ENCODE data around the gene FGD4.

The FGD4 gene

DNA sequence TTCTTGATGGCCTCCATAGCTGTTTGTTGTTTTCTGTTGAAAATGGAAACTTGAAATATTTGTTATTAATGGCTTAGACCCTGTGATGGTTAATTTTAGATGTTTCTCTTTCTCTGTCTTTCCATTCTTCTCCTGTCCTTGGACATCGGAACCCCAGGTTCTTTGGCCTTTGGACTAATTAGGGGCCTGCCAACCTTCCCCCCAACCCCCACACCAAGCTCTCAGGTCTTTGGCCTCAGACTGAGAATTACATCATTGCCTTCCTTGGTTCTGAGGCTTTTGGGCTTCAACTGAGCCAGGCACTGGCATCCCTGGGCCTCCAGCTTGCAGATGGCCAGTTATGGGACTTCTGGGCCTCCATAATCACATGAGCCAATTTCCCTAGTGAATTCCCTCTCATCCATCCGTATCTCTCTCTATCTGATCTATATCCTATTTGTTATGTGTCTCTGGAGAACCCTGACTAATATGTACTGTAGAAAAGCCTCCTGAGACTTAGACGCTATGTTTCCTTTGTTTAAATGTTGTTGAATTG, 71.6 kb downstream of the FGD4 start:
- TF ChIP-seq, protein P1, sequence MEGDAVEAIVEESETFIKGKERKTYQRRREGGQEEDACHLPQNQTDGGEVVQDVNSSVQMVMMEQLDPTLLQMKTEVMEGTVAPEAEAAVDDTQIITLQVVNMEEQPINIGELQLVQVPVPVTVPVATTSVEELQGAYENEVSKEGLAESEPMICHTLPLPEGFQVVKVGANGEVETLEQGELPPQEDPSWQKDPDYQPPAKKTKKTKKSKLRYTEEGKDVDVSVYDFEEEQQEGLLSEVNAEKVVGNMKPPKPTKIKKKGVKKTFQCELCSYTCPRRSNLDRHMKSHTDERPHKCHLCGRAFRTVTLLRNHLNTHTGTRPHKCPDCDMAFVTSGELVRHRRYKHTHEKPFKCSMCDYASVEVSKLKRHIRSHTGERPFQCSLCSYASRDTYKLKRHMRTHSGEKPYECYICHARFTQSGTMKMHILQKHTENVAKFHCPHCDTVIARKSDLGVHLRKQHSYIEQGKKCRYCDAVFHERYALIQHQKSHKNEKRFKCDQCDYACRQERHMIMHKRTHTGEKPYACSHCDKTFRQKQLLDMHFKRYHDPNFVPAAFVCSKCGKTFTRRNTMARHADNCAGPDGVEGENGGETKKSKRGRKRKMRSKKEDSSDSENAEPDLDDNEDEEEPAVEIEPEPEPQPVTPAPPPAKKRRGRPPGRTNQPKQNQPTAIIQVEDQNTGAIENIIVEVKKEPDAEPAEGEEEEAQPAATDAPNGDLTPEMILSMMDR (IDR thresholded peaks at IDR 0.05; ENCODE audit: control insufficient read depth, insufficient read depth, low read depth, low read length, missing control alignments) = no peak
- H3K4me3 ChIP-seq (ENCODE audit: control insufficient read depth, low read depth, low read length) = no peak overlapping the region
- no peak for DNase-seq (ENCODE audit: low read depth)

GRCh38 chr12:32471591-32472001, 72.2 kb downstream of the FGD4 start:
- no peak for DNase-seq (ENCODE audit: low read depth)
- H3K4me3 ChIP-seq (ENCODE audit: control insufficient read depth, low read depth, low read length) = no peak overlapping the region
- TF ChIP-seq, protein P1 (IDR thresholded peaks at IDR 0.05; ENCODE audit: control insufficient read depth, insufficient read depth, low read depth, low read length, missing control alignments) = no peak

DNA sequence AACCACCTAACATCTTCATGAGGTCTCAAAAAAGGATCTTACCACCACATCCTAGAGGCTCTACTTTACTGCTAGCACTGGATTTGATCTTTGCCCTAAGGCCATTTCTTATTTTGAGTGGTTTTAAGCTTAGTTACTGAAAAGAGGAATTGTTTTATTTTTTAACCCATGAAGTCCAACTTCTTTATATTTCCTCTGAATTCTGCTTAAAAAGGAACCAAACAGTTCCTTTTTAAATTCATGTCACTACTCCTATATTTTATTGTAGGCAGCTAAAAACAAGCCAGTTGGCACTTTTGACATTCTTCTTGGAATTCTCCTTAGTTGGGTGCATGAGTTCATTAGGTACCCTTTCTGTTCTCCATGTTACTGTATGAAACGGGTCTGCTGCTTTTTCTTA, 76.4 kb downstream of the FGD4 start:
- no peak for DNase-seq (ENCODE audit: low read depth)
- no peak overlapping the region for H3K4me3 ChIP-seq (ENCODE audit: control insufficient read depth, low read depth, low read length)
- TF ChIP-seq, protein P1 (IDR thresholded peaks at IDR 0.05; ENCODE audit: control insufficient read depth, insufficient read depth, low read depth, low read length, missing control alignments) = no peak

DNA sequence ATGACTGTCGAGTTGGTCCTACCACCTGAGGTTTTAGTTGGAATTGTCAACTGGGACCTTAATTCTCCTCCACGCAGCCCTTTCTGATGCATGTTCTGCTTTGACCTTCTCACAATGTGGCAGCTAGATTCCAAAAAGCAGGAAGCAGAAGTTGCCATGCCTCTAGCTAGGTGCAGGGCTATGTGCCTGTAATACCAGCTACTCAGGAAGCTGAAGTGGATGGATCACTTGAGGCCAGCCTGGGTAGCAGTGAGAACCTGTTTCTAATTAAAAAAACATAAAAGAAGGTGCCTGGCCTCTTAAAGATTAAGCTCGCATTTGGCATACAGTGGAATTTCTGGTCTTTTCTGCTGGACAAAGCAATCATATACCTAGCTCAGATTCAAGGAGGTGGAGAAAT, 77.1 kb downstream of the FGD4 start:
- H3K4me3 ChIP-seq (ENCODE audit: control insufficient read depth, low read depth, low read length) = no peak overlapping the region
- TF ChIP-seq, protein P1 (IDR thresholded peaks at IDR 0.05; ENCODE audit: control insufficient read depth, insufficient read depth, low read depth, low read length, missing control alignments) = no peak
- DNase-seq (ENCODE audit: low read depth) = no peak

DNA sequence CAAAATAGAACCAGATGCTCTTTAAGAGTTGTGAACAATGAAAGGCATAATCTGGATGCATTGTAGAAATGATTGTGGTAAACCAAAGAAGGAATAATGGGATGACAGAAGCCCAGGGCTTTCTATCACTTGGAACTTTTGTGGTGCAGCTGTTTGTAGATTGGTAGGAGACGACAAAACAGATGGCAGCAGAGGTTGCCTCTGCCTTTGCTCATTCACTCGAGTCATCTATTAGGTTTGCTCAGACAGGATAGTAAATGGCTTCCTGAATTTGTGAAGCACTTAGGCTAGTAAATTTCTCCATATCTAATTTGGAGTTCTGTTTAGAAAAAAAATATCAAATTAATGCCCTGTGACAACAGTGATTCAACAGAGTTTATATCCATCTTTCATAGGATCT, 78.4 kb downstream of the FGD4 start:
- TF ChIP-seq, protein P1 (IDR thresholded peaks at IDR 0.05; ENCODE audit: control insufficient read depth, insufficient read depth, low read depth, low read length, missing control alignments) = no peak
- no peak for DNase-seq (ENCODE audit: low read depth)
- H3K4me3 ChIP-seq (ENCODE audit: control insufficient read depth, low read depth, low read length) = no peak overlapping the region

DNA sequence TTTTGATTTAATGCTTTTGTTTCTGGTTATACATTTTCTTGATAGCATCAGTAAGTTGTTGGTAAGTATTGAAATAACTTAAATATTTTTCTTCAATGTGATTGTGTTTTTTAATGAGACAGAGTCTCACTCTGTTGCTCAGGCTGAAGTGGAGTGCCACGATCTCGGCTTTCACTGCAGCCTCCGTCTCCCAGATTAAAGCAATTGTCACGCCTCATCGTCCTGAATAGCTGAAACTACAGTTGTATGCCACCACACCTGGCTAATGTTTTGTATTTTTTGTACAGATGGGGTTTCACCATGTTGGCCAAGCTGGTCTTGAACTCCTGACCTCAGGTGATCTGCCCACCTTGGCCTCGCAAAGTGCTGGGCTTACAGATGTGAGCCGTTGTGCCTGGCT, 78.8 kb downstream of the FGD4 start:
- H3K4me3 ChIP-seq (ENCODE audit: control insufficient read depth, low read depth, low read length) = no peak overlapping the region
- DNase-seq (ENCODE audit: low read depth) = no peak
- TF ChIP-seq, protein P1 (IDR thresholded peaks at IDR 0.05; ENCODE audit: control insufficient read depth, insufficient read depth, low read depth, low read length, missing control alignments) = no peak

Measured in AG09309 (cell line).